HG03280 (cell line): ENCODE measurements around the gene CEP104.

Experiments
- ATAC-seq: cut with Tn5 transposase; IDR thresholded peaks from one replicate; pipeline ENCODE4 v1.9.1; 2021; ENCODE audit warnings: mild to moderate bottlenecking, moderate library complexity; ENCODE audit not compliant: unreplicated experiment

CEP104 gene

DNA sequence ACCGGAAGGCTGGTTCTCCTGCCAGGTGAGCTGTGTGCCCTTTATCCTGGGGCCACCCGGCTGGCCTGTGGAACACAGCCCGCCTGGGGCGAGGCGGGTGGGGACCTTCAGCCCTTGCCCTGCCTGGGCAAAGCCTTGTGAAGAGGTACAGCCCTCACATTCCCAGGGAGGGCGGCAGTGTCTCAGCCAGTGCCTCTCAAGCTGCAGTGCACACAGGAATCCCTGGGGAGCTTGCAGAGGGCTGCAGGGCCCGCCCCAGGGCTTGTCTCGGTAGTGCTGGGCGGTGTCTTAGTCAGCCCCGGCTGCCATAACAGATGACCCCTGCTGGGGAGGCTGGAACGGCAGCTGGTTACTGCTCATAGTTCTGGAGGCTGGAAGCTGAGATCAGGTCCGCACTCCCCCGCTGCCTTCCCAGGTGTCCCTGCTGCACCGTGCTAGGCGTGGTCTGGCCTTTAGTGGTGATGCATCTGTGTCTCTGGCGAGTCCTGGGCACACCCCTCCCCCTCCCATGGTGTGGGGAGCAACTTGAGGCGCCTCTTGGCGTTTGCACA, 12.8 kb upstream of the CEP104 start:
- no peak for ATAC-seq

DNA sequence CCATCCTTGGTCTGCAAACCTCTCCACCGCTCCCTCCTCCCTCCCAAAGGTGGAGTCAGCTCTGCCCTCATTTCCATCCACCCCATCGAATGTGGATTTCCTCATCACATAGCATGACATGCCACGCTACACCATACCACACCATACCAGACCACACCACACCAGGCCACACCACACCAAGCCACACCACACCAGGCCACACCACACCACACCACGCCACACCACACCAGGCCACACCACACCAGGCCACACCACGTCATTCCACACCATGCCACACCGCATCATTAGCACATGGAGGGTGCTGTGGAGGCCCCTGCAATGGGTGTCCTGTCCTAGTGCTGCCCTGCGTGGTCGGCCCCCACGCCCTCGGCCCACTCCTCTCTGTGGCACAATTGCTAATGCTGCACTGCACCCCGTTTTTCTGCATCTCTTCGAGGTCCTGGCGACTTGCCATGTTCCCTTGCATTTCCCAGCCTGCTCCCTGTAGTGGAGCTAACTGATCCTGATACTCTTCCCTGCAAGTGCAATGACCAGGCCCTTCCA, 11.5 kb upstream of the CEP104 start:
- ATAC-seq = no peak

DNA sequence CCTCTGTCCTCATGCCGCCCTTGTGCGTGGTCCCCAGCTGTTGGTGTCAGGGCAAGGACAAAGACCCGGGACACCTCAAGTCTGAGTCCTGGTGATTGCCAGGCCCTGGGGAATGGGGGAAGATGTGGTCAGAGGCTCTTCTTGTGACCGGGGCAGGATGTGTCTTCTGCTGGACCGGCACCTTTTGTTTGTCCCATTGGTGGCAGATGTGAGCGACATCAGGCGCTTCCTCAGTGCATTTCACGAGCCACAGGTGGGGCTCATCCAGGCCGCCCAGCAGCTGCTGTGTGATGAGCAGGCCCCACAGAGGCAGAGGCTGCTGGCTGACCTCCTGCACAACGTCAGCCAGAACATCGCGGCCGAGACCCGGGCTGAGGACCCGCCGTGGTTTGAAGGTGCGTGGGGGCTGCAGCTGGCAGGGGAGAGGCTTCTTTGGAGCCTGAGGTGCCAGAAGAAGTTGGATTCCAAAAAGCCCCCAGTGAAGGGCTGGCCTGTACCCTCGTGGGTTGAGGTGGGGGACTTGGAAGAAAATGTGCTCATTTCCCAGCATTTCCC, 8.7 kb upstream of the CEP104 start:
- no peak for ATAC-seq

DNA sequence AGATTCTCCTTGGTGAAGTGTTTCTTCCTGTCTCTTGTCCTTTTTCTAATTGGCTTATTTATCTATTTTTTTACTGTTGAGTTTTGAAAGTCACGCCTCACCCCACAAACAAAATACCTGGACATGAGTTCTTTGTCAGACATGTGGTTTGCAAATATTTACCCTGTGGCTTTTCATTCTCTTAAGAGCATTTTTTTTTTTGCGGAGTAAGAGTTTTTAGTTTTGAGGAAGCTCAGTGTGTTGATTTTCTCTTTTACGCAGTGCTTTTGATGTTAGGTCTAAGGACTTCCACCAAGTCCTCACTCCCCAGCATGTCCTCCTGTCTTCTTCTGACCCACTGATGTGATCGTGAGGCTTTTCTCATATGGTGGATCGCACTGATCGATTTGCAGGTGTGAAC, 7.9 kb upstream of the CEP104 start:
- ATAC-seq = no peak

DNA sequence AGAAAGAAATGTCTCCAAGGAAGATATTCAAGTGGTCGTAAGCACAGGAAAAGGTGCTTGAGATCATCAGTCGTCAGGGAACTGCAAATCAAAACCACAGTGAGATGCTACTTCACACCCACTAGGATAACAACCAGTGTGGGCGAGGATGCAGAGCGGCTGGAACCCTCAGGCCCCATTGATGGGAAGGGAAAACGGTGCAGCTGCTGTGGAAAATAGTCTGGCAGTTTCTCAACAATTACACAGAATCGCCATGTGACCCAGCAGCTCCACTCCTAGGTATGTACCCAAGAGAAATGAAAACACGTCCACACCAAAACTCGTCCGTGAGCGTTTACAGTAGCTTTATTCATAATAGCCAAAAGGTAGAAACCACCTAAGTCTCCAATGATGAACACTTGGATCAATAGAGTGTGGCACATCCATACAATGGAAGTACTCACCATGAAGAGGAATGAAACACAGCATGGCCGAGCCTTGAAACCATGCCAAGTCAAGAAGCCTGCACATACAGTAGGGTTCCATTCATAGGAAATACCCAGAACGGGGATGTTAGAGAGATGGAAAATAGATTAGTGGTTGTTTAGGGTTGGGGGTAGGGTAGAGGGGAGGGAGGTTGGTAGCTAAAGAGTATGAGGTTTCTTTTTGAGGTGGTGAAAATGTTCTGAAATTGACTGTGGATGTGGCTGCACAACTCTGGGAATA, 6.4 kb upstream of the CEP104 start:
- ATAC-seq = no peak

DNA sequence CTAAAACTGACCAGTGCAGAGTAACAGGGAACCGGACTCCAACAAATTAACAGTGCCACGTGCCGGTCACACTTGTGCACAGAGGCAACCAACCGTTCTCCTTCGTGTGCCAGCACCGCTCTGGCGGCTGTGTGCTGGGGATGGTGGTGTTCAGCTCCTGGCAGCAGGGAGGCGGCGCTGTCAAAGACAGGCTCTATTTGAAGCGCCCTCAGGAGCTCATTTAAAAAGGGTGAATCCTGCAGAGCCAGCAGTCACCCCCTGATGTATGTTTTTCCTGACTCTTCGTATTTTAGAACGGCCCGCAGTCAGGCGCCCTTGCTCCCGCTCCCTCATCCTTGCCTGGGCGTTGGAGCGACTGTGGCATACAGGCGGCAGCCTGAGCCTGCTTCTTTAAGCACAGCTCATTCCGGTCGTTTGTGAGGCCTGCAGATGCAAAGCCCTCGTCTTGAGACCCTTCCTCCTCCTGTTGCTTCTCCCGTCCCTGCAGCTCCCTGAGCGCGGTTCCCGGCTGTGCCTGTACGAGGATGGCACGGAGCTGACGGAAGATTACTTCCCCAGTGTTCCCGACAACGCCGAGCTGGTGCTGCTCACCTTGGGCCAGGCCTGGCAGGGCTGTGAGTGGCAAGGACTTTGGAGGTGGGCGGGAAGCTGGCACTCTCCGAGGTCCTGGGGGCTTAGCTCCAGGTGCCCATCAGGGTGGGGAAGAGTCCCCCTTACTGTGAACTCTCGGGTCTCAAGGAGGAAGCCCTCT, 1.4 kb upstream of the CEP104 start:
- ATAC-seq = no peak

DNA sequence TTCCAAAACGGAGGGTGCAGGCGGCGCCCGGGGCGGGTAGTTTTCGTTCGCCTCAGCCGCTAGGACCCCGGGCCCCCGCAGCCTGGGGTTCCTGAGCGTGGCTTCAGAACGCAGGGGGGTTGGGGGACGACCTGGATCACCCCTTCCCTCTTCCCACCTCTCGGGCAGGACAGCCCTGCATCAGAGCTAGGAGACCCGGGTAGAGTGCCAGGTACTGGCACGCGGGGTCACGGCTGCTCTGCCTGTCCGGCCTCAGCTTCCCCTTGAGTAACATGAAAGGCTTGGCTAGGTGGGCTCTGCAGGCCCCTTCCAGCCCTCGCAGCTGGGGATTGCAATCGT, 749 bp upstream of the CEP104 start:
- ATAC-seq = no peak

DNA sequence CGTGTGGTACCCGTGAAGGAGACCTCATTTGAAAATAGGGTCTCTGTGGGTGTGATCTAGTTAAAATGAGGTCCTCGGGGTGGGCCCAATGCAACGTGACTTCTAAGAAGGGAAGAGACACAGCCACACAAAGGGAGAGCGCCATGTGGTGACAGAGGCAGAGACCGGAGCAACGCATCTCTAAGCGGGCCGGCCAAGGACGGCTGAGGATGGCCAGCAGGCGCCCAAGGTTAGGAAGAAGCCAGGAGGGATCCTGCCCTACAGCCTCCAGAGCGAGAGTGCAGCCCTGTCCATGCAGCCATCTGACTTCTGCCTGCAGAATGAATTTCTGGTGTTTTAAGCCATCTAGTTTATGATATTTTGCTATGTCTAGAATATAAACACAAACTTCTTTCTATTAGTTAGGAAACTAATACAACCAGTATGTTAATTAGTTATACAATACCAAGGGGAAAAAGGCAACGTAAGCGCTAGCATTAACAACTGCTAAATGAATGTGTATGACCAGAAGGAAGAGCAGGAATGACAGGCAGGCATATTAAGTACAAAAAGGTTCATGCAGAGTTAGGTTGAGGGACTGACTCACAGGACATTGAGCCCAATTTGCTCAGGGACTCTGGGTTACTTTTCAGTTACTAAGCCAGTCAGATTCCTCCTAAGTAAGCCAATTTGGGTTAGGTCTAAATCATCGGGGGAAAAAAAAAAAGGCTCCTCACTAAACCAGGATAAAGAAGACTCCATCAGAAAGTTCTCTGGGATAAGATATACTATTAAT, 4.1 kb downstream of the CEP104 start:
- ATAC-seq = no peak

DNA sequence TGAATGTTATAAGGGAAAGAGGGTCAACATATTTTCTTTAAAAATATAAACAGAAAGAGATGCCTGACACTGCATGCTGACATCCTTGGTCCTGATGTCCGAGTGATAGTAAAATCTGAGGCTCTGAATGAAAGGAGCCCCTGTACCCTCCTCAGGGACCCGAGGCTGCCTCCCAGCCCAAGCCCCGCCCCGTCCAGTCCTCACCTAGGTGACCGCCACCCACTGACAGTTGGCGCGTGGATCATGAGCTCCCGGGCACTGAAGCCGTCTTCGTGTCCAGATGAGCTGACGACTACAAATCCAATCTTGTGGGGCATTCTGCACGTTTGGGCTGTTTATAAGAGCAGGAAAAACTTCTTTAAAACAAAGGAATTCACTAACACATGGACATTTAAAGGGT, 4.9 kb downstream of the CEP104 start:
- no peak for ATAC-seq

DNA sequence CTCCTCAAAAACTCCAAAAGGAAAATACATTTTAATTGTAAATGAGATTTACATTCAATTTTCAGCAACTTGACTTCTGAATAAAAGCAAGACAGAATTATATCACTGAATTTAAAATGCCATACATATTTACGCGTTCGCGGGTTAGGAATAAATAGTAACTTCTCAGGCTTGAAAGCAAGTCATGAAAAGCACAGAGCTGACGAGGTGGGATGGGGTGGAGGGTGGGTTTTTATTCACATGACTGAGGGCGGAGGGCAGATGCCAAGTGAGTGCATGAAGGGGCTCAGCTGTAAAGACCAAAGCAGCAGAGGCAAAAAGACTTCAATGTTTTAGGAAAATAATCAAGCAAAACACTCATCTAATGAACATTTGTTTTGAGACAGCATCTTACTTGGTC, 5.7 kb downstream of the CEP104 start:
- ATAC-seq = no peak

DNA sequence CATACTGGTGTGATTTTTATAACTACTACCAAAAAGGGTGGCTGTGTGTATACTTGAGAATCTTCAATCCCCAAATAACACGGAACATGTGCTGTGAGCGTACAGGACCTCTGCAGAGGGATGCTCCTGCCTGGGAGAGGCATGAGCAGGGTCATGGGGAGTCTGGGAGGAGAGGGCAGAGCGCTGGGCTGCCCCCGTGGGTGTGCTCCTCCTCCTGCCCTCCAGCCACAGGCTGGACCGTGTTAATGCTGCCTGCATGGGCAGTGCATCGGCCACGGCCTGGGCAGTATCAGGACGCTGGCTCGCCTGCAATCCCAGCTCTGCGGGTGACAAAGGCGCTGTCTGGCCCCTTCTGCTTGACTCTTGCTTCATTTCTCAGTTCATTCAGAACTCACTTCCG, 6.2 kb downstream of the CEP104 start:
- ATAC-seq = no peak

DNA sequence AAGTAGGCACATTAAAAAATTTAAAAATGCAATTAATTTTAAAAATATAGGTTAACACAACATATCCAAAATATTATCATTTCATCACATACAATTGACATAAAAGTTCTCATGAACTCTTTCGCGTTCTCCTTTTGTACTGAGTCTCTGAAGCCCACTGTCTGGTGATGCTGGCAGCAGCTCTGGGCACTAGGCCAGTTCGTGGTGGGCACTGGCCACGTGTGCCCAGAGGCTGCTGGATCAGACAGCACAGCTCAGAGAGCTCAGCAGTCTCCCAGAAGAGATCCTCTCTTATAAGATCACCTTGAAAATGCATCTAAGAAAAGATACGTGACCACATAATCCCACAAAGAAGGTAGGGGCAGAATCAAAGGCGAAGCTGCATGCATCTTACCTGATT, 9.9 kb downstream of the CEP104 start:
- no peak for ATAC-seq

DNA sequence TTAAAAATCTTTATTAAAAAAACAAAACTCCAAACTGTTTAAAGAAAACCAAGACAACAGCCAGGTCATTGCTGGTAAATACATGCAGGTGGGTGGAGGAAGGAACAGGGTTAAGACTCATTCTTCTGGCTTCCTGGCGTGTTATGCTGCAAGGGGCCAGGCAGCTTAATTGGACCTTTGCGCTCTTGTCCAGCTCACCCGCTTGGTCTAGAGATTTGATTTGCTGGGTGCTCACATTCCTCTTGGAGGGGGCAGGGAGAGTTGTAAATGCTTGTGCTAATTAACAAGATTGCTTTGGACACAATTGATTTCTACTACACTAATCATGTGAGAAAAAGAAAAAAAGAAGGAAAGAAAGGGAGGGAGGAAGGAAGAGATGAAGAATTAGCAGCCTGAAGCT, 10.5 kb downstream of the CEP104 start:
- no peak for ATAC-seq

DNA sequence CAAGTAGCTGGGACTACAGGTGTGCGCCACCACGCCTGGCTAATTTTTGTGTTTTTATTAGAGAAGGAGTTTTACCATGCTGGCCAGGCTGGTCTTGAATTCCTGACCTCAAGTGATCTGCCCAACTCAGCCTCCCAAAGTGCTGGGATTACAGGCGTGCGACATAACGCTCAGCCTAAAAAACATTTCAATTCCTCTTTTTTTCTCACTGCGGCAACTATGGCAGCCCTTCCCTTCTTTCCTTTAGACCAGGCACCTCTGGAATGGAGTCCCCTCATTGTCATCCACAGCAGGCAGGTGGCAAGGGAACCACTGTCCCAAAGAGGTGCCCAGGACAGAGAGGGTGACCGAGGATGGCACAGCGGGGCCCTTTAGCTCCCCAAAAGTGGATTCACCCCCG, 14.1 kb downstream of the CEP104 start:
- no peak for ATAC-seq

DNA sequence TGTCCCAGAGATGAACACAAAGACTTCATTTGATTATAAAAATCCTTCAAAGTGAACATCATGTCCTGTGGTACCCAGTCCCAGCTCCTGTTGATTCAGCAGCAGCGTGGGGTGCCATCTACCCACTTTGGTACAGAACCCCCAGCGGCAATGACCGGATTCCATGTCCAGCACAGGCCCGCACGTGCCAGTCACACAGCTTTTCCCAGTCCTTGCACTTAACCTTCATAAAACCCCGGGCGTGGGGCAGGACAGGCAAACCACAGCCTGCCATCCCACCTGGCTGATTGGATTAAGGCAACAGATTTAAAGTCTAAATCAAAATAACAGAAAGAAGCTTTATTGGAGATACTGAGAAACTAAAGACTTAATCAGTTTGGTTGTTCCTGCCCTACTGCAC, 15.5 kb downstream of the CEP104 start:
- ATAC-seq = no peak

DNA sequence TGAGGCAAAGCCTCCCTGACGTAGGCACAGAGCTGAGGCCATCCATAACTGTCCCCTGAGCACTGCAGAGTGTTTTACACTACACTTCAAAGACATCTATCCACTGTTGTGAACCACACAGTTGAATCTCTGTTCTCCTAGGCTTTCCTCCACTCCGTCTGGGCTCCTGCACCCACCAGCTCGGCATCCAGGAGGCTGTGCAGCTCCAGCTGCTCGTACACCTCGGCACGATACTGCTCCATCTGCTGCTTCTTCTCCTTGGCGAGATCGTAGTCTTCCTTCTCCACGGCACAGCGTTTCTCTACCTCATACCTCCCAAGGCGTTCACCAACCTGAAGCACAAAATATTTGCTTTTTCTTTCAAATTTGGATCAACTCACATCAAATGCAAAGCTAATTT, 18.2 kb downstream of the CEP104 start:
- ATAC-seq = no peak

DNA sequence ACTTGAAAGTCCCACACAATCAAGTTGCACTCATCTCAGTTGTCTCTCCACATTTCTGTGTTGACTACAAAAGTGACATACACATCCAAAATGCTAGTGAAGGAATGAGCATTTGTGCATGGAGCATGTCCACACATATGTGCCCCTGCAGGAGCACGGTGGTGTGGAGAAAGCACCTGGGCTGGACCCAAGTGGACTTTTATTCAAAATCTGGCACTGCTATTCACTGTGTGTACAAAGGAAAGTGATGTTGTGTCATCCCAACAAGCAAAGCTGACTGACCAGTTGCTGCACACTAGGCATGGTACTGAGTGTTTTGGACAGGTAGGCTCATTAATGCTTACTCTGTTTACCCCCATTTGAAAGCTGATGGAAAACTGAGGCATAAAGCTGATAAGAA, 19.3 kb downstream of the CEP104 start:
- no peak for ATAC-seq

DNA sequence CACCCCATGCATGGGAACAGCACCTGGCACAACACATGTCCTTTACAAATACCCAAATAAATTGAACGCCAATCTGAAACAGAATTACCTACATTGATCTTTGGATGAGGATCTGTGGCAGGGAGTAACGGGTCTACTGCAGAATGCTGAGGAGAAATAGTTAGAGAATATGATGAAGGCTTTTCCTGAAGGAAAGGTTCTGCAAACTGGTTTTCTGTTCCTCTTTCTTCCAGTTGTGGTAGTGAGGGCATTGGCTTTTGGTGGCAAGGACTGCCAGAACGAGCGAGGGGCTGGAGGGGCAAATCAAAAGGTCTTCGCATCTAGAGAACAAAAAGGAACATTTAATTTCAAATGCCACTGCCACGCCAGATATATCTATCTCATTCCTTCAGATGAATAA, 19.8 kb downstream of the CEP104 start:
- ATAC-seq = no peak

DNA sequence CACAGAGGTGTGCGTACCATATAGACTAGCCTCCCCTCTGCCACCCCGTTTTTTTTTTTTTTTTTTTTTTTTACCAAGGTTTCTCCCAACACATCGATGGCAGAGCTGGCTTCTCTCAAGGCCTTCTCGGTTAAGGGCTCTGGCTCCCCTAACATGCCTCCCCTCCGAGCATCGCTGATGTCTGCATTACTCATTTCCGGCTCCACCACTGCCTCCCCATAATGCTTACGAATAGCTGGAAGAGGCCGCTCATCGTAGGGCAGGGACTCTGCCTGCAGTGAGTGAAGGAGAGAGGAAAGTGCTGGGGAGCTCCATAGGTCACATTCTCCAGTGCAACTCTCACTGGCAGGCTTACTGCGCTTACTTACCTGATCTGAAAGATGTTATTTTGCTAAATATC, 20.6 kb downstream of the CEP104 start:
- ATAC-seq = no peak

DNA sequence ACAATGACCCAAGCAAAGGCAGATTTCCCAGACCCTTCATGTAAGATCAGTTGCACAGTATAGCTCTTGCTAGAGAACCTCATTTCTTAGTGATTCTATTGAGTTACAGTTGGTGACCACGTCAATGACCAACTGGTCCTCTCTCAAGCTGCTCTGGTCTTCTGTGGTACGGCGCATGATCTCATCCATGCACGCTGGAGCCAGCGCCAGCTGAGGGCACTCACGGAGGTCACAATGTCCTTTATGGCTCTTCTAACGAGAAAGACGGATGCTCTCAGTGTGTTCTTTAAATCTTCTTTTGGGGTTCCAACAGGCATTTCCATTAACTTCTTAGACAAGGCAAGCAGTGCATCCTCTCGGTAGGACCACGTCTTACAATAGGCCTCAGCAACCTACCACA, 22.3 kb downstream of the CEP104 start:
- no peak for ATAC-seq

DNA sequence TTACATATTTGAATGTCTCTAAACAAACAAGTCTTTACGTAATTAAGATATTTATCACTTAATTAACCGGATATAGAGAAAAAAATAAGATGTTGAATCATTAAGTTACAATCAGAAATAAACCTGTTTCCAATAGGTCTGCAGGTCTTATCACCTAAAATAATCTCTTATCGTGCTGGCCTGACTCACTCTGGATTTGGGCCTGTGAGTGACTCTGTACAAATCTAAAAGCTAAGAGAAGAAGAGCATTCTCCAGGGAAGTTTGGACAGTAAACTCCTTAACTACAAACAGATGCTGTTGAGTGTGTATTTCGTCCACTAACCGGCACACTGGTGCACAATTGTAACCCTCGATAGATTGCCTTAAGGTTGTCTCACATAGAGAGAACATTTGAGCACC, 25.3 kb downstream of the CEP104 start:
- ATAC-seq = no peak
